Neuronal stem cell (in vitro differentiated cells): ENCODE data around the gene OTUD7B.

Experiments used
- DNase-seq: peaks from one replicate; pipeline ENCODE4 v3.0.0-alpha.2; 2013; ENCODE audit warnings: low spot score
- H2AFZ ChIP-seq: one replicate; pipeline ENCODE4 v1.6.1; 2013; ENCODE audit warnings: mild to moderate bottlenecking, low read length, inconsistent platforms
- H2AK5ac ChIP-seq: 2 replicates; pipeline ENCODE4 v1.6.1; 2013; ENCODE audit warnings: low read depth, mild to moderate bottlenecking, inconsistent platforms, low read length, moderate library complexity, mixed read lengths
- H2BK120ac ChIP-seq: 2 replicates; pipeline ENCODE4 v1.6.1; 2013; ENCODE audit warnings: low read depth, mild to moderate bottlenecking, inconsistent platforms, low read length, moderate library complexity, mixed read lengths
- H2BK12ac ChIP-seq: one replicate; pipeline ENCODE4 v1.6.1; 2013; ENCODE audit warnings: low read length, inconsistent platforms
- H2BK15ac ChIP-seq: 2 replicates; pipeline ENCODE4 v1.6.1; 2013; ENCODE audit warnings: mild to moderate bottlenecking, low read length, inconsistent platforms, mixed read lengths
- H2BK5ac ChIP-seq: one replicate; pipeline ENCODE4 v1.6.1; 2013; ENCODE audit warnings: inconsistent platforms, mild to moderate bottlenecking, low read length, moderate library complexity
- H3K14ac ChIP-seq: one replicate; pipeline ENCODE4 v1.6.1; 2013; ENCODE audit warnings: low read length, inconsistent platforms
- H3K18ac ChIP-seq: 2 replicates; pipeline ENCODE4 v1.6.1; 2013; ENCODE audit warnings: low read length, inconsistent platforms
- H3K23ac ChIP-seq: 2 replicates; pipeline ENCODE4 v1.6.1; 2013; ENCODE audit warnings: low read depth, mild to moderate bottlenecking, mixed read lengths, low read length, inconsistent platforms; ENCODE audit not compliant: poor library complexity
- H3K27ac ChIP-seq: replicated peaks from 3 replicates; pipeline ENCODE4 v1.5.1; 2013; ENCODE audit warnings: low read length, inconsistent platforms
- H3K27me3 ChIP-seq, 3 experiments: 2 replicates each; pipeline ENCODE4 v1.6.1; 2013; ENCODE audit warnings: low read length in 3 of 3, mild to moderate bottlenecking in 2 of 3, inconsistent platforms in 1 of 3, low read depth in 1 of 3, mixed read lengths in 1 of 3, moderate library complexity in 1 of 3; ENCODE audit not compliant: control insufficient read depth in 3 of 3, insufficient read depth in 3 of 3
- H3K36me3 ChIP-seq, 2 donors: replicated peaks in 1 of 2; 2 replicates each; pipeline ENCODE4 v1.6.1; 2013; ENCODE audit warnings: low read length in 2 of 2; ENCODE audit not compliant: control insufficient read depth in 2 of 2, insufficient read depth in 2 of 2
- H3K4ac ChIP-seq: 2 replicates; pipeline ENCODE4 v1.6.1; 2013; ENCODE audit warnings: inconsistent platforms, mild to moderate bottlenecking, low read length, moderate library complexity
- H3K4me1 ChIP-seq, 2 donors: 1 replicate in 1 of 2; 2 replicates in 1 of 2; pipeline ENCODE4 v1.6.1; 2013; ENCODE audit warnings: low read length in 2 of 2, low read depth in 1 of 2; ENCODE audit not compliant: control insufficient read depth in 2 of 2, insufficient read depth in 1 of 2
- H3K4me2 ChIP-seq: one replicate; pipeline ENCODE4 v1.6.1; 2013; ENCODE audit warnings: mild to moderate bottlenecking, low read length, inconsistent platforms; ENCODE audit not compliant: insufficient read depth, poor library complexity, severe bottlenecking
- H3K4me3 ChIP-seq, 2 donors: 2 replicates each; pipeline ENCODE4 v1.5.1; 2013; ENCODE audit warnings: low read length in 2 of 2, mild to moderate bottlenecking in 2 of 2, inconsistent platforms in 1 of 2, moderate library complexity in 1 of 2
- H3K79me1 ChIP-seq: one replicate; pipeline ENCODE4 v1.6.1; 2013; ENCODE audit warnings: low read depth, mild to moderate bottlenecking, inconsistent platforms, low read length, moderate library complexity
- H3K9ac ChIP-seq: one replicate; pipeline ENCODE4 v1.6.1; 2013; ENCODE audit warnings: mild to moderate bottlenecking, low read depth, low read length, inconsistent platforms; ENCODE audit not compliant: poor library complexity
- H3K9me3 ChIP-seq, 2 donors: replicated peaks in 1 of 2; 2 replicates each; pipeline versions ENCODE3 to v1.6.1; 2013; ENCODE audit warnings: low read length in 2 of 2, mild to moderate bottlenecking in 2 of 2, inconsistent platforms in 1 of 2, low read depth in 1 of 2, mixed read lengths in 1 of 2, moderate library complexity in 1 of 2; ENCODE audit not compliant: control insufficient read depth in 2 of 2, insufficient read depth in 1 of 2
- H4K8ac ChIP-seq: one replicate; pipeline ENCODE4 v1.6.1; 2013; ENCODE audit warnings: low read depth, mild to moderate bottlenecking, inconsistent platforms, low read length, moderate library complexity
- H4K91ac ChIP-seq: one replicate; pipeline ENCODE4 v1.6.1; 2013; ENCODE audit warnings: low read length, low read depth, mild to moderate bottlenecking, inconsistent platforms; ENCODE audit not compliant: poor library complexity
- WGBS, 2 donors: extraction: QIAGEN DNeasy Blood & Tissue Kit; methylation state at CpG; one replicate each; pipeline ENCODE4 v1.1.7; 2013; ENCODE audit warnings: missing lambda C conversion rate in 2 of 2, mixed read lengths in 1 of 2; ENCODE audit not compliant: insufficient read length in 2 of 2, insufficient replicate concordance in 1 of 2; ENCODE audit errors: extremely low coverage in 2 of 2; 5-methylcytosine and 5-hydroxymethylcytosine counted together

The OTUD7B gene

GRCh38 chr1:149915429-149916192 is 94.9 kb downstream of the OTUD7B start:
- H4K8ac ChIP-seq, result no peak overlapping the region
- no peak overlapping the region for H3K4ac ChIP-seq
- no peak overlapping the region for H2BK120ac ChIP-seq
- no peak overlapping the region for H3K18ac ChIP-seq
- peaks cover 18 to 20% of the 10 kb centered on the region in 2 donors for H3K4me1 ChIP-seq
- H2BK5ac ChIP-seq, result no peak overlapping the region
- H3K79me1 ChIP-seq, result peaks cover 2% of the 10 kb centered on the region
- H2AFZ ChIP-seq, result peak overlapping the region; percentile 9
- no CpG with 5 or more reads among the region's 11 CpGs for WGBS, 2 donors
- H2BK12ac ChIP-seq, result no peak overlapping the region
- no peak overlapping the region for H2AK5ac ChIP-seq
- no peak overlapping the region for H3K23ac ChIP-seq
- H3K4me2 ChIP-seq, result peak overlapping the region; percentile 28
- no peak overlapping the region for H3K14ac ChIP-seq
- H3K9ac ChIP-seq, result no peak overlapping the region
- no peak overlapping the region for H2BK15ac ChIP-seq
- DNase-seq, result no peak
- peak overlapping the region; percentile 48 to 64 for H3K4me3 ChIP-seq
- peak overlapping the region; percentile 54 for H3K27ac ChIP-seq
- H4K91ac ChIP-seq, result no peak overlapping the region
- H3K36me3 ChIP-seq, result peaks cover 9 to 36% of the 10 kb centered on the region in 2 donors
- H3K27me3 ChIP-seq, result no peaks in the 10 kb centered on the region
- H3K9me3 ChIP-seq, result no peaks in the 10 kb centered on the region

DNA sequence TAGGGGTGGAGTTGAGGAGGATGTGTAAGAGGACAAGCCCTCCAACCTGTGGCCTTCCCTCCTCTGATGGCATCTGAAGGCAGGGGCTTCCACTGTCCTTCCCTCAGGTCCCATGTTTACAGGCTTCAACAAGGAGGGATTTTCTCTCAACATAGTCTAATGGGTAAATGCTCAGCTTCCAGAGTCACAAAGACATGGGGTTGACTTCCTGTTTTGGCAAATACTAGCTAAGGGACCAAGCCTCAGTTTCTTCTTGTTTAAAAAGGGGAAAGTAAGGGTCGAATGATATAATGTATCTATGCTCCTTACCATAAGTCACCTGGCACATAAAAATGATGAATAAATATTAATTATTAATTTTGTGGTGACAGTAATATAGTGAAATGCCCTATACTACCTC is 96.0 kb downstream of the OTUD7B start:
- Histone ChIP-seq H3K18ac (no peak overlapping the region), H3K27ac (no peak overlapping the region), H4K91ac (no peak overlapping the region), H3K4ac (no peak overlapping the region), H3K4me2 (no peak overlapping the region), H3K4me3 (no peak overlapping the region), H2BK120ac (no peak overlapping the region), H2BK15ac (no peak overlapping the region), H2BK12ac (no peak overlapping the region), H3K9me3 (no peaks in the 10 kb centered on the region), H3K4me1 (peaks cover 18 to 20% of the 10 kb centered on the region in 2 donors), H3K27me3 (no peaks in the 10 kb centered on the region), H3K14ac (no peak overlapping the region), H3K36me3 (peaks cover 11 to 47% of the 10 kb centered on the region in 2 donors), H3K79me1 (peaks cover 5% of the 10 kb centered on the region), H3K23ac (no peak overlapping the region), H2AFZ (no peak overlapping the region), H3K9ac (no peak overlapping the region), H4K8ac (no peak overlapping the region), H2BK5ac (no peak overlapping the region), H2AK5ac (no peak overlapping the region)
- no CpG with 5 or more reads among the region's 1 CpG for WGBS, 2 donors
- DNase-seq, result no peak

- H3K23ac ChIP-seq, result no peak overlapping the region
- H3K27ac ChIP-seq, result no peak overlapping the region
- WGBS, 2 donors, result no CpG with 5 or more reads among the region's 10 CpGs
- no peak overlapping the region for H3K14ac ChIP-seq
- no peaks in the 10 kb centered on the region for H3K27me3 ChIP-seq
- H3K4ac ChIP-seq, result no peak overlapping the region
- no peak overlapping the region for H4K8ac ChIP-seq
- peaks cover 3% of the 10 kb centered on the region for H3K79me1 ChIP-seq
- no peaks in the 10 kb centered on the region for H3K4me1 ChIP-seq
- no peak overlapping the region for H2BK120ac ChIP-seq
- H2BK15ac ChIP-seq, result no peak overlapping the region
- H2AK5ac ChIP-seq, result no peak overlapping the region
- H4K91ac ChIP-seq, result no peak overlapping the region
- no peak overlapping the region for H3K4me3 ChIP-seq
- H3K36me3 ChIP-seq, result peaks cover 31 to 71% of the 10 kb centered on the region in 2 donors
- no peak overlapping the region for H2AFZ ChIP-seq
- H3K9ac ChIP-seq, result no peak overlapping the region
- no peak for DNase-seq
- H2BK12ac ChIP-seq, result no peak overlapping the region
- no peak overlapping the region for H2BK5ac ChIP-seq
- no peak overlapping the region for H3K18ac ChIP-seq
- H3K4me2 ChIP-seq, result no peak overlapping the region
- no peaks in the 10 kb centered on the region for H3K9me3 ChIP-seq
Observed at GRCh38 chr1:149906570-149907075, 103.9 kb downstream of the OTUD7B start.

DNA sequence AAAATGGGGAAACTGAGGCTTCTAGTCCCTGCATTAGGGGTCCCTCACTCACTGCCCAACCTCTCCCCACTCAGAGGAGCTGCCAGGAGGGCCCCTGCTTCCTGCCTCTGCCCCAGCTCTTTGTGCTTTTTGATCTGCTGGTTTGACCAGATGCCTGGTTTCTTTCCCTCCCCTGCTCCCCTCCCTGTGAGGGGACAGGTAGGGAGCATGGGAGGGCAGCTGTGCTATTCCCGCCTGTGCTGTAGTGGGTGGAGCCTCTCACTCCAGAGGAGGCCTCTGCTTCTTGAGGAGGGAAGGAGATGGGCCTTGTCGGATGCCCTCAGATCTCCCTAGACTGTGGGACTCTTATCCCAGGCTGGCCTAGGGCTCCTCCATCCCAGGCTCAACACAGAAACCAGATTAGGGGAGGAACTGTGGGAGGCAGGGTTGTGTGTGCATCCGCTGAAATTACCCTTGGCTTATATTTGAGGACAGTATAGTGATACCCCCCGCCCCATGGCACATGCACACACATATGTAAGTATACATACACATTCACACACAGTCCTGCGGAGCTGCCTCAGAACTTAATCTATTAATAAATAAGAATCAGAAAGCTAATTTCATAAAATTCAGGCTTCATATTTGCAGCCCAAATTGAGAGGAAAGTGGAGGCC is 106.6 kb downstream of the OTUD7B start:
- no peak overlapping the region for H3K27ac ChIP-seq
- H2AFZ ChIP-seq, result no peak overlapping the region
- H2BK12ac ChIP-seq, result no peak overlapping the region
- H3K4me2 ChIP-seq, result no peak overlapping the region
- WGBS, 2 donors, result no CpG with 5 or more reads among the region's 5 CpGs
- H3K27me3 ChIP-seq, result no peaks in the 10 kb centered on the region
- H3K9ac ChIP-seq, result no peak overlapping the region
- peaks cover 0 to 3% of the 10 kb centered on the region in 2 donors for H3K4me1 ChIP-seq
- DNase-seq, result no peak
- H3K14ac ChIP-seq, result no peak overlapping the region
- H4K8ac ChIP-seq, result no peak overlapping the region
- H3K4me3 ChIP-seq, result no peak overlapping the region
- H3K18ac ChIP-seq, result no peak overlapping the region
- H2BK120ac ChIP-seq, result no peak overlapping the region
- H3K36me3 ChIP-seq, result peaks cover 25 to 45% of the 10 kb centered on the region in 2 donors
- H3K23ac ChIP-seq, result no peak overlapping the region
- no peak overlapping the region for H3K4ac ChIP-seq
- no peak overlapping the region for H2AK5ac ChIP-seq
- H2BK5ac ChIP-seq, result no peak overlapping the region
- H2BK15ac ChIP-seq, result no peak overlapping the region
- H3K9me3 ChIP-seq, result no peaks in the 10 kb centered on the region
- H3K79me1 ChIP-seq, result peaks cover 2% of the 10 kb centered on the region
- H4K91ac ChIP-seq, result no peak overlapping the region
